Measurements from ENCODE around the gene MYBPC1.
"Not testable (repeated sequence)": the region's sequence is repeated elsewhere in the genome, so short reads cannot be mapped to it uniquely, and the experiment has no call there.

The MYBPC1 gene

DNA sequence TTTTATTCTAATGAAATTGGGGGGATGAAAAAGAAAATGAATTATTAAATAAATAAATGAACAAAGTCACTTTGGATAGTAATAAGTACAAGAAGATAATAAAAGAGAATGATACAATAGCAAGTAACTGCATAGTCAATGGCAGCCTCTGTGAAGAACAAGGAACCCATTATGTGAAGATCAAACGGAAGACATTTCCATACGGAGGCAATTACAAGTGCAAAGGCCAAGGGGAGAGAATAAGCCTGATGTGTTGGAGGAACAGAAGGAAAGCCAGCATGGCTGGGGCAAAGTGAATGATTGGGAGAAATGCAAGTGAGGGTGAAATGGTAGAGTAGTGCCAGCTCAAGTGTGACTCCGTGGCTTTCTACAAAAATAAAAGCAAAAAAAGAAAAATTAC is 58.7 kb downstream of the MYBPC1 start:
- DNase-seq, result no peak

DNA sequence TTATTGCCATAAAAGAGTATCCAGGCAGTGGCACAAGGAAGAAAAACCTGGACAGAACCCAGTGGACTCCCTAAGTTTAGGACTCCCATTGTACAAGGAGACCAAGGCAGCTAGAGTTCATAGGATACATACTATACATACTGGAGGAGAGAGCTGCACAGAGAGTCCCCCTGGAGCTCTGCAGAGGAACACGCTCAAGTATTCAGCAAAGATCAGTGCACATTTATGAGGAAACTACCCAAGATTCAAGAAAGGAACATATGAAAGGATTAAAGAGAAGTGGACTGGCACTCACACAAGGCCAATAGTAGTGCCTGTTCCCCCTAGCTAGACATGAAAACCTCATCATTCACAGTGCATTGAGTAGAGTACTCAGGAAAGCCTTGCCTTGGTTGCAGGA is 59.7 kb downstream of the MYBPC1 start:
- DNase-seq, result no peak

DNA sequence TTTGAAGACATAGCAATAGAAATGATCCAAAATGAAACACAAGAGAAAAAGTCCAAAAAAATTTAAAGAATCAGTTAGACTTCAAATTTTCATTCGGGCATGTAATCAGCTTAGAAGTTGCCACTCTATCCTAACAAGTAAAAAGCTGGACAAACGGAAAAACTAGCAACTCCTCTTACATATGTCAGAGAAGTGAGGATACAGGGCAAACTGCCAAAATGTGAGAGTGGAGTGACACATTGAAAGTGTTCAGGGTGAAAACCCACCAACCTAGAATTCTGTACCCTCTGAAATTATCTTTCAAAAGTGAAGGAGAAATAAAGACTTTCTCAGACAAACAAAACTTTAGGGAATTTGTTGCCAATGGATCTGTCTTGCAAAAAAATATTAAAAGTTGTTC is 60.6 kb downstream of the MYBPC1 start:
- no peak for DNase-seq

DNA sequence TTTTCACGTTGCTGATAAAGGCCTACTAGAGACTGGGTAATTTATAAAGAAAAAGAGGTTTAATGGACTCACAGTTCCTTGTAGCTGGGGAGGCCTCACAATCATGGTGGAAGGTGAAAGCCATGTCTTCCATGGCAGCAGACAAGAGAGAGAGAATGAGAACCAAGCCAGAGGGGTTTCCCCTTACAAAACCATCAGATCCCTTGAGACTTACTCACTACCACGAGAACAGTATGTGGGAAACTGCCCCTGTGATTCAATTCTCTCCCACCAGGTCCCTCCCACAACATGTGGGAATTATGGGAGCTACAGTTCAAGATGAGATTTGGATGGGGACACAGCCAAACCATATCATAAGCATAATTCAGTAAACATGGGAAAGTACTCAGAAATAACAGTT is 65.9 kb downstream of the MYBPC1 start:
- DNase-seq, result not testable (repeated sequence)

DNA sequence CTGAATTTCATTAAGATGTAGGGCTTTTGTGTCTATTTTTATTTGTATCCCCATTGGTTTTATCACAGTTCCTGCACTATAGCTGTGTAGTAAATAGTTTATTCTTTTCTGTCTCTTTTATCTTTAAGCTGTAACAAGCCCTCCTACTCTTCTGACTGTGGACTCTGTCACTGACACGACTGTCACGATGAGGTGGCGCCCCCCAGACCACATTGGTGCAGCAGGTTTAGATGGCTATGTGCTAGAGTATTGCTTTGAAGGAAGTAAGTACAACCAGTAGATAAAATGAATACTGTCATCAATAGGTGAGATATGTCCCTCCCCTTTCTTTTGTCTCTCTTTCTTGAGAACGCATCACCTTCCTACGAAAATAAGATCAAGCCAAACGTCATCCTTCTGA is 68.5 kb downstream of the MYBPC1 start:
- DNase-seq, result no peak

DNA sequence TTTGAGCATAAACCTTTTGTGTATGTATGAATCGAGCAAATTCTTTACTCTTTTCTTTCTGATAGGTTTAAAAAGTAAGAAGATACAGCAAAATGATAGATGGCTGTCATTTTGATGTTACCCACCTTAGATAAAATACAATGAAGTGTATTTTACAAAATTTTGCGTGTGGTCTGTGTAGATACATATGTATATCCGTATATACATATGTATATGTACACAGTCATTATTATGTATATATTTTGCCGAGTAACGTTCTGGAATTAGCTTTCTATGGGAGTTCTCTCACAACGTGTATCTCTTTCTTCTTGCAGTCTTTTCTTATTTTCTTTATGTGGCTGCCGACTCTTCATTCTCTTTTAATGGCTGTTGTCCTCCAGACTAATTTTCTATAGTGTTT is 70.2 kb downstream of the MYBPC1 start:
- no peak for DNase-seq

DNA sequence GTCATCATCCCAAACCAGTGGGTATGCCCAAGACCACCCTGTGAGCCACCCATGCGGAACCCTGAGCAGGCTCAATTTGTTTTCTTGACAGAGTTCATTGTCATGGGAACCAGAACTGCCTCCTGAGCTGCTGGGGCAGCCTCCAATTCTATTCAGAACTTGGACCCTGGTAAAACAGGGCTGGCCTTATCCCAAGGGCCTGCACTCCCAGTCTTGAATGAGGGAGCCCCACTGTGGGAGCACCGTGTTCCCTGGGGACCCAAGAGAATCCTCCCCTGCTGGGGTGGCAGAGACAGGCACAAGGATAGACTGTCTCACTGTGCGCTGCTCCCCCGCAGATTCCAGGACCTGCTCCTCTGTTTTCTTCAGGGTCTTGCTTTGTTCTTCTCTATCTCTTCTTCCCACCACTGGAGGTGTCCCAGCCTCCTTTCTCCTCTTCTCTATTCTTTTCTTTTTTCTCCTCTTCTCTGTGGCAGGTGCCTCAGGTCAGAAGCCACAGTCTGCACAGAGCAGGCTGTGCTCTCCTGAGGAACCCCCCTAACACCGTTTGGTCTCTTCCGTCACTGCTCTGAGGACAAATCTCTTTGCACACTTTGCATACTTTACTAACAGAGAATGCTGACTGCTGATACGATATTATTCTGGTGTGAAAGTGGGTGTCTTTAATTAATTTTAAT is 71.4 kb downstream of the MYBPC1 start:
- DNase-seq, result peak in 21 of 56 donors; percentile 1 to 52 (median 27)

DNA sequence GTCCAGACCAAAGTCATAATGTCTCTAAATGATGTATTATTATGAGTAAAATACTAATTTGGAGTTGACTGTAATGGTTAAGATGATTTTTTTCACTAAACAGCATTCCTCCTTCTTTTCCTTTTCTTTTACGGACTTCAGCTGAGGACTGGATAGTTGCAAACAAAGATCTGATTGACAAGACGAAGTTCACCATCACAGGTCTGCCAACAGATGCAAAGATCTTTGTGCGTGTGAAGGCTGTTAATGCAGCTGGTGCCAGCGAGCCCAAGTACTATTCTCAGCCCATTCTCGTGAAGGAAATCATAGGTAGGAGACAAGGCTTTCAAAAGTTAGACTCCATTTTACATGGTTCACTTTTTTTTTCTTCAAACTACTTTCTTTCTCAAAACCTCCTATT is 72.8 kb downstream of the MYBPC1 start:
- no peak for DNase-seq

DNA sequence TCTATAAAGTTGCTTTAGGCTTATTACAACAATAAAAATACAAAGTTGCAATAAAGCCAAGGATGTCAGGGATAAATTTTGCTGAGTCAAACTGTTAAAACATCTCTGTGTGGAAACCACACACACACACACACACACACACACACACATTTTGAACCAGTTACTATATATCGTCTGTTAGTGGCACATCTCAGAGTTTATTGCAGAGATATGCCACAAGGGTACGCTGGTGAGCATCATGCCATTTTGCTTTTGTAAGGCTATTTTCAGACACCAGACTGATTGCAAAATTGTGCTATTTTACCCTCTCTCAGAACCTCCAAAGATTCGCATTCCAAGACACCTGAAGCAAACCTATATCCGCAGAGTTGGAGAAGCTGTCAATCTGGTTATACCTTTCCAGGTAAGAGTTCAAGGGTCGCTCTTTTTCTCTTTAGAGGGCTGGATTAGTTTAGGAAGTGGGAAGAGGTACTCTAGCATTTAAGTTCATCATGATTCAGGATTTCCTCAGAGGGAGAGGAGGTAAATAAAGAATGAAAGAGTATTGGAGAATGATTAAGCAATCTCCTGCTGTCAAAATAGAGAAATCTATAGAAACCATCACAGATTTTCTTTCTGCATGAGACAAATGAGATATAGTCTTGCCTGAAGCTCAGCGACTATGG is 75.4 kb downstream of the MYBPC1 start:
- DNase-seq, result peak in 2 of 56 donors; percentile 2 to 15

DNA sequence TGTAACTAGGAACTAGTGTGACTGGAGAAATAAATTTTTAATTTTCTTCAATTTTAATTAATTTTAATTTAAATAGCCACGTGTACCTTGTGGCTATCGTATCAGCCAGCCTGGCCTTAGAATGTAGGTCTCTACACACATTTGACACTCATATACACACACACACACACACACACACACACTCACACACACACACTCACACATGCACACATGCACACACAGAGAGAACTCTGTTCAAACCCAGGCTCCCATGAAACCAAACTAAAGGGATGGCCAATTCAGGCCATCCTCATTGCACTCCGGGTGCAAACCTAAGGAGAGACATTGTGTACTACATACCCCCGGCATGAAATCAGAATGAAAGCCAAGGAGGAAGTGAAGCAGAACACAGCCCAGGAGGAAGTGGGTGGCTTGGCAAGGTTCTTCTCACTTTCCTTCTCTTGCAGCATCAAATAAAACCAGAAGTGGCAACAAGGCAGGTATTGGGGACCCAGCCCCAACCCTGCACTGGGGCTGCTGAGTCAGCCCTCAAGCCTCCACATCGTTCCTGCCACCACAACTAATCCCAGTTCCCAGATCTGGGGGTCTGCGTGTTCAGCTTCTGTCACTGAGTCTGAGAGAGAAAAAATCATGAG is 76.5 kb downstream of the MYBPC1 start:
- peak in 7 of 56 donors; percentile 2 to 28 (median 10) for DNase-seq

DNA sequence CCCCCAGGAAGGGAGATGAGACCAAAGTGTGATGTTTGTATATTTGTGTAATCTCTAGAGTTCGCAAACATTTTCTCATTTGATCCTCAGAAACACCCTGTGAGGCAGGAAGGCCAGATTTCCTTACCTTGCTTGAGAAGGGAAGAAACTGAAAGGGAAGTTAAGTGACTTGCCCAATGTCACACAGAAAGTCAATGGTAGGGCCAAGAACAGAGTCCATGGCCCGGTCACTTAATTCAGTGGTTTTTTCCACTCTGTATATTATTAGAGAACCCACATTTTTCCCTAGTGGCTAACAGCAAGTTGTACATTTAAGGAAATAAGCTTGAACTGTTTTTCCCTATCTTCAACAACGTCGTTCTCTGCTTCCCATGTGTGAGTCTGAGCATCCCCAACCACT is 77.1 kb downstream of the MYBPC1 start:
- no peak for DNase-seq

DNA sequence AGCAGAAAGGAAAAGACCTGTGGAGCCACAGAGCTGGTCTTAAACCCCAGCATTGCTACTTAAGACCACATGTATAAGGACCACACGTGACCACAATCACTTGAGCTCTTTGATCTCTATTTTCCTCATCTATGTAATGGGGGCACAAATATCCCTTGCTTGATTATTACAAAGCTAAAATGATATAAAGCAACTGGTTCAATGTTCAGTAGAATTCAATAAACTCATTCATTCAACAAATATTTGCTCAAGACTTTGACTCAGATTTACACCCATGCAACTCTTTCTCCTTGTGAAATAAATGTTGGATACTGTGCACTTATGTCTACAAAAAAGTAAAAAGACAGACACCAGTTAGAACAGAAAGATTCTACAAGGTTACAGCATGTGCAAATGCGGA is 80.8 kb downstream of the MYBPC1 start:
- DNase-seq, result no peak

DNA sequence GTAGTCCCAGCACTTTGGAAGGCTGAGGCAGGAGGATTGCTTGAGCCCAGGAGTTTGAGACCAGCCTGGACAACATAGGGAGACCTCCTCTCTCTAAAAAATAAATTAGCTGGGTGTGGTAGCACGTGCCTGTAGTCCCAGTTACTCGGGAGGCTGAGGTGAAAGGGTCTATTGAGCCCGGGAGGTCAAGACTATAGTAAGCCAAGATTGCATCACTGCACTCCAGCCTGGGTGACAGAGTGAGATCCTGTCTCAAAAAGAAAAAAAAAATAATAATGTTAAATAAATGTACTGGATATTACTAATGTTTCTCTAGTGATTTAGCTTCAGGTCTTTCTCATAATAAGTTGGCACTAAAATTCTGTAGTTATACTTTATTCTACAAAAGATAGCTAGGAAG is 81.7 kb downstream of the MYBPC1 start:
- DNase-seq, result not testable (repeated sequence)

DNA sequence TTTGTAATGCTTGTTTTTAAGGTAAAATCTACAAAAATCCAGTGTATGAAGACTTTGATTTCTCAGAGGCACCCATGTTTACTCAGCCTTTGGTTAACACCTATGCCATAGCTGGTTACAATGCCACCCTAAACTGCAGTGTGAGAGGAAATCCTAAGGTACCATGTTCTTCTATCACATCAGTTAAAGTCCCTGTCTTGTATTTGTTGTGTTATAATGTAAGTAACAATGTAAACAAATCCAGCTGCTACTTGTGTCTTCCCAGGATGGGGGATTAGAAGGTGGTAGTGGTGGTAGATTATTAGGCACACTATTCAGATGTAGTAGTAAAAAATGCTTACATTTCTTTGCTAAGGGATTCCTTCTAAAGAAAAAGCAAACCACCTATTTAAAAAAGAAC is 83.3 kb downstream of the MYBPC1 start:
- no peak for DNase-seq

DNA sequence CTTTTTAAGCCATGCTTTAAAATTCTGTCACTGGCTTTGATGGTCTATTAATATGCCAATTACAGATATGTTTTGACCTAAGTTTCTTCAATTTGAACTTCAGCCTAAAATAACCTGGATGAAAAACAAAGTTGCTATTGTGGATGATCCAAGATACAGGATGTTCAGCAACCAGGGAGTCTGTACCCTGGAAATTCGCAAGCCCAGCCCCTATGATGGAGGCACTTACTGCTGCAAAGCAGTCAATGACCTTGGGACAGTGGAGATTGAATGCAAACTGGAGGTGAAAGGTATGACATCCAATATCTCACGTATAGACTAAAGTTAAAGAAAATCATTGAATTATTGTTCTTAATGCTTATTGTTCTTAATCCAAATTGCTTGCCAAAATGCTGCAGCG is 85.5 kb downstream of the MYBPC1 start:
- no peak for DNase-seq

DNA sequence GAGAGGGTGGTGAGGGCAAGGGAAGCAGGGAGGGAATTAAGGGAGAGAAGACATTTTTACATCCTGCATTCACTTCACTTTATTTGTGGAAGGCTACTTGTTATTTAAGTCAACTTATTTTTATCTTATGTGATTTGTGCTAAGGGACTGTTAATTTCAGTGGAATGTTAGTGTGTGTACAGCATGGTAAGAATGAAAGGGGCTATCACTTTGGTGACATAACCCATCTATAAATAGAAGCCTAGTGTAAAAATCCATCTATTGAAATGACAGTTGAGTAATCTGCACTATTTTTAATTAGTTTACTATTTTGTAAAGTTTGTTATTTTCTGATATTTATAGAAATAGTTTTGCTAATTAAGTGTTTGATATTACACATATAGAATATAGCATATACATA is 85.9 kb downstream of the MYBPC1 start:
- no peak for DNase-seq

DNA sequence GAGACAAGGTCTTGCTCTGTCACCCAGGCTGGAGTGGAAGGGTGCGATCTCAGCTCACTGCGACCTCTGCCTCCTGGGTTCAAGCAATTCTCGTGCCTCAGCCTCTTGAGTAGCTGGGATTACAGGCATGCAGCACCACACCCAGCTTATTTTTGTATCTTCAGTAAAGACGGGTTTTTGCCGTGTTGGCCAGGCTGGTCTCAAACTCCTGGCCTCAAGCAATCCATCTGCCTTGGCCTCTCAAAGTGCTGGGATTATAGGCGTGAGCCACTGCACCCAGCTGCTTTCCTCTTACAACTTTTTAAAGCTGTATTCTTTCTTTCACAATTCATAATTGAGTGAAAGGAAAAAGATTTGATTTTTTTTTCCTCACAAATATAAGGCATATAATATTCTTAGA is 86.9 kb downstream of the MYBPC1 start:
- DNase-seq, result not testable (repeated sequence)

DNA sequence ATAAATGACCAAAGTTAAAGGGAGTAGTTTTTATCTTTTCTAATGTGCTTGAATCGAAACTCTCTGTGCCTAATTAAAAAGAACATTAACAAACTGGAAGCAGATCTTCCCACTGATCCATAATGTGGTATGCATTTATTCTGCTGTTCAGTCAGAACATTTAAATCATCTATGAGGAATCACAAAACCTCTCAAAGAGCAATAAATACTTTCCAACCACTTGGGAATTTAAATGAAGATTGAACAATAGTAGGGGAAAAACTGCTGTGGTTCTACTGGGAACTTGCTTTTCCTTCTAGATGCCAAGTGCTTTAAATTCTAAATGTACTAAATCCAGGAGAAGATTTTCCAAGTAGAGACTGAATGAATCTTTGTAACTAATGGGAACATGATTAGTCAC is 90.3 kb downstream of the MYBPC1 start:
- no peak for DNase-seq

DNA sequence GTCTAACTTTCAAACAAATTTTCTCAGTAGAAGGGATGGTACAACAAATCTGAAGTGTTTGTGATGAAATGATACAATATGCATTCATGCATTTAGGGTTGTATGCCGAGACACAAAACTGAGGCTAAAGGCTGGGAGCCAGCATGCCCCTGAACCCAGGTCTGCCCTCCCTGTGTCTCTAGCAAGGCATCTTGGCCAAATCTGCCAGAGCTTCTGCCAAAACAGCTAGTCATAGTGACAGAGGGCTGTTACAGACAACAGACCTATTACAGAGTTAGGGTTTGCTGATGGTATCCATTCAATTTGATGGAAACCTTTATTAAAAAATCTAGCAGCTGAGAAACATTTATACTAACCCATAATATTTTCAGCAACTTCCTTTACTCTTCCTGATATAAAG is 91.4 kb downstream of the MYBPC1 start:
- DNase-seq, result peak in 2 of 56 donors; percentile 2 to 3

DNA sequence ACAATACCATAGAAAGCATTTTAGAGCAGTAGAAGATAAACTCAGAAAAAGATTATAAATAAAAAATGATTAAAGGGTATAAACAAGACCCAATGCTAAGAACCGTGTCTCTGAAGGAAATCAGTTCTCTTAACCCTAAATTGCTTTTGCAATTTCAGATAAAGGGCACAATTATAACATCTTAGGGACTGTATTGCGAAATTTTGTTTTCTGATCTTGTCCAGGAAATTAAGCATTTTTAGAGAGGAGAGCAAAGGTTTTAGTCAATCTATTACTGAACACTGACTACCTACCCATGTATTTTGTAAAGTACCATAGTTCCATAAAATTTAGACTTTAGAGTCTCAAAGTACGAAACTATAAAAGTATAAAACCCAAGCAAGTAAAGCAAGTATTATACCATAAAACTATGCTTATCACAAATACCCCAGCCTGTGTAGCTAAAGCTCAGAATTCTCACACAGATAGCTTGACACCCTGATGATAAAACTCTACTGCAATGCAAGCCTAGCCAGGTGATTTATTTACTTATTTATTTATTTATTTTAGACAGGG is 95.8 kb downstream of the MYBPC1 start:
- no peak for DNase-seq

DNA sequence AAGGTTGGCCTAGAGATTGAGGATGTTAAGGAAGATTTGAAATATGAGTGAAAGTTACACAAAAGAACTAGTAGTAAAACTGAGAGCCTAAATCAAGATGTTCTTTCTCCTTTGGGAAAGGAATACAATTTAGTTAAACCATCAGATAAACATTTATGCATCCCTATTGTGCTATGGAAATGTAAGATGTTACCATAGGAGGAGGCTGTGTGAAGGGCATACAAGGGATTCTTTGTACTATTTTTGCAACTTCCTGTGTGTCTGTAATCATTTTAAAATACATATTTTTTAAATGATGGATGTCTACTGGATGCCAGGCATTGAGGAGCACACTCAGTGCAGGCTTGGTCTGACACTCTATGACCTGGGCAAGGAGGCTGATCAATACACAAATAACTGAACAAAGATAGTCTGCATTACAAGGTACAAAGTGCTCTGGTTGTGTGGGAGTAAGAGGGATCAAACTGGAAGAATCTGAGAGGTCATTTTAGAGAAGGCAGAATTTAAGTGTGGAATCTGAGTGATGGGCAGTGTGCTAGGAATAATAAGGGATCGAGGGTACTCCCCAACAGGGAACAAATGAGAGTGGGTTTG is 96.8 kb downstream of the MYBPC1 start:
- DNase-seq, result no peak

DNA sequence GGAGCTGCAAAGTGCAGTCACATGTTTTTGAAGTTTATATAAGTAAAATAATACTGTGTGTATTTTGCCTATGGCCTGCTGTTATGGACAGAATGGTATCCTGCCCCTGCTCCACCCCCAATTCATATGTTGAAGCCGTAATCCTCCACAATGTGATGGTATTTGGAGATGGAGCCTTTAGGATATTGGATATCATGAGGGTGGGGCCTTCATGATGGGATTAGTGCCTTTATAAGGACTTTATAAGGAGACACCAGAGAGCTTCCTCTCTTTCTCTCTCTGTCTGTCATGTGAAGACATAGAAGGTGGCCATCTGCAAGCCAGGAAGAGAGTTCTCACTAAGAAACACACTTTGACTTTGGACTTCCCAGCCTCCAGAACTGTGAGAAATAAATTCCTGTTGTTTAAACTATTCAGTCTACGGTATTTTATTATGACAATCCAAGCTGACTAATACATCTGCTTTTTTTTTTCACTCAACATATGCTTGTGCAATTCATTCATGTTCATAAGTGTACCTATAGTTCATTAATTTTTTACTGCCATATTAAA is 99.6 kb downstream of the MYBPC1 start:
- no peak for DNase-seq
